Measurements from ENCODE around the gene MTTP.

Gene MTTP

GRCh38 chr4:99642725-99643489 is 68.3 kb downstream of the MTTP start:
- H3K4me3 ChIP-seq (ENCODE audit: low read length) = no peak overlapping the region
- TF ChIP-seq ZNF274 (IDR thresholded peaks at IDR 0.05; ENCODE audit: low read depth, low read length) = no peak

- TF ChIP-seq ZNF274 (IDR thresholded peaks at IDR 0.05; ENCODE audit: low read depth, low read length) = no peak
- H3K4me3 ChIP-seq (ENCODE audit: low read length) = no peak overlapping the region
These were observed 69.8 kb downstream of the MTTP start for GRCh38 chr4:99644453-99644852.

- no peak for TF ChIP-seq ZNF274 (IDR thresholded peaks at IDR 0.05; ENCODE audit: low read depth, low read length)
- H3K4me3 ChIP-seq (ENCODE audit: low read length) = no peak overlapping the region
These were observed 70.4 kb downstream of the MTTP start for GRCh38 chr4:99645036-99645435.

- TF ChIP-seq ZNF274 (IDR thresholded peaks at IDR 0.05; ENCODE audit: low read depth, low read length) = no peak
- H3K4me3 ChIP-seq (ENCODE audit: low read length) = no peak overlapping the region
These were observed 71.0 kb downstream of the MTTP start for GRCh38 chr4:99645638-99646037.

GRCh38 chr4:99647071-99647470 is 72.4 kb downstream of the MTTP start:
- no peak overlapping the region for H3K4me3 ChIP-seq (ENCODE audit: low read length)
- TF ChIP-seq ZNF274 (IDR thresholded peaks at IDR 0.05; ENCODE audit: low read depth, low read length) = no peak

- TF ChIP-seq ZNF274 (IDR thresholded peaks at IDR 0.05; ENCODE audit: low read depth, low read length) = no peak
- H3K4me3 ChIP-seq (ENCODE audit: low read length) = no peak overlapping the region
These were observed 73.7 kb downstream of the MTTP start for GRCh38 chr4:99648321-99648720.

- no peak overlapping the region for H3K4me3 ChIP-seq (ENCODE audit: low read length)
- TF ChIP-seq ZNF274 (IDR thresholded peaks at IDR 0.05; ENCODE audit: low read depth, low read length) = no peak
These were observed 74.6 kb downstream of the MTTP start for GRCh38 chr4:99649208-99649607.

- H3K4me3 ChIP-seq (ENCODE audit: low read length) = no peak overlapping the region
- no peak for TF ChIP-seq ZNF274 (IDR thresholded peaks at IDR 0.05; ENCODE audit: low read depth, low read length)
These were observed 75.2 kb downstream of the MTTP start for GRCh38 chr4:99649778-99650177.

GRCh38 chr4:99651016-99651769 is 76.6 kb downstream of the MTTP start:
- H3K4me3 ChIP-seq (ENCODE audit: low read length) = no peak overlapping the region
- TF ChIP-seq ZNF274 (IDR thresholded peaks at IDR 0.05; ENCODE audit: low read depth, low read length) = no peak

GRCh38 chr4:99651811-99652485 is 77.3 kb downstream of the MTTP start:
- H3K4me3 ChIP-seq (ENCODE audit: low read length) = no peak overlapping the region
- no peak for TF ChIP-seq ZNF274 (IDR thresholded peaks at IDR 0.05; ENCODE audit: low read depth, low read length)

- H3K4me3 ChIP-seq (ENCODE audit: low read length) = no peak overlapping the region
- no peak for TF ChIP-seq ZNF274 (IDR thresholded peaks at IDR 0.05; ENCODE audit: low read depth, low read length)
These were observed 78.2 kb downstream of the MTTP start for GRCh38 chr4:99652596-99653436.

GRCh38 chr4:99653916-99654315 is 79.3 kb downstream of the MTTP start:
- TF ChIP-seq ZNF274 (IDR thresholded peaks at IDR 0.05; ENCODE audit: low read depth, low read length) = no peak
- no peak overlapping the region for H3K4me3 ChIP-seq (ENCODE audit: low read length)

GRCh38 chr4:99654361-99654761 is 79.7 kb downstream of the MTTP start:
- TF ChIP-seq ZNF274 (IDR thresholded peaks at IDR 0.05; ENCODE audit: low read depth, low read length) = no peak
- no peak overlapping the region for H3K4me3 ChIP-seq (ENCODE audit: low read length)
